Thyroid gland (tissue), 4 donors: ENCODE results near the gene ANKRD33B. TPM values are rescaled to one million over a fixed set of nuclear protein-coding genes. Genes with fewer than 3 reads are reported as not detected.

Experiments used
- DNase-seq, 2 donors: peaks; one replicate each; pipeline ENCODE4 v3.0.0-alpha.2; 2019
- H3K27ac ChIP-seq, 3 donors: fragments of 200-600 bp; sonication (generic); 1 replicate in 2 of 3; 2 replicates in 1 of 3; pipeline ENCODE4 v1.5.1; 2016 to 2019; ENCODE audit warnings: mild to moderate bottlenecking in 1 of 3, moderate library complexity in 1 of 3
- H3K27me3 ChIP-seq: fragments of 200-600 bp; sonication (generic); one replicate; pipeline ENCODE4 v1.5.1; 2019
- H3K36me3 ChIP-seq, 2 donors: fragments of 200-600 bp; sonication (generic); one replicate each; pipeline ENCODE4 v1.5.1; 2016 to 2019
- H3K4me1 ChIP-seq, 2 donors: fragments of 200-600 bp; sonication (generic); one replicate each; pipeline ENCODE4 v1.5.1; 2017 to 2019
- H3K4me3 ChIP-seq, 3 donors: fragments of 200-600 bp; sonication (generic); replicated peaks in 1 of 3; 1 replicate in 2 of 3; 2 replicates in 1 of 3; pipeline ENCODE4 v1.5.1; 2016; ENCODE audit warnings: mild to moderate bottlenecking in 1 of 3
- H3K9me3 ChIP-seq: fragments of 200-600 bp; sonication (generic); one replicate; pipeline ENCODE4 v1.5.1; 2017
- POLR2A ChIP-seq, 2 donors: fragments of 450-650 bp; IDR thresholded peaks; one replicate each; pipeline ENCODE4 v1.6.1; 2017; ENCODE audit warnings: antibody characterized with exemption in 2 of 2, mild to moderate bottlenecking in 2 of 2, moderate library complexity in 1 of 2
- WGBS, 2 donors: methylation state at CpG; one replicate each; pipeline ENCODE4 v1.1.5; 2017; 5-methylcytosine and 5-hydroxymethylcytosine counted together
- intact Hi-C: fragments of 100-400 bp; cut with DNase I; formaldehyde crosslinking; loops from one replicate; pipeline ENCODE4 v1.15.1; 2023
- total RNA-seq, 4 donors: library from RNA; depleted of rRNA; stranded (reverse); fragments of >200 nt; gene quantifications; one replicate each; pipeline ENCODE4 v1.2.3, GENCODE V29; 2016
- TF ChIP-seq, protein P1 (sequence below), 6 experiments: fragments of 200-600 bp in 3 of 6; fragments of 450-650 bp in 3 of 6; sonication (generic) in 3 of 6; IDR thresholded peaks; one replicate each; pipeline ENCODE4 v1.5.1; 2016 to 2019; ENCODE audit warnings: antibody characterized with exemption in 6 of 6, mild to moderate bottlenecking in 2 of 6, inconsistent platforms in 1 of 6, moderate library complexity in 1 of 6

The ANKRD33B gene
- total RNA-seq, 4 donors from 2014 or later = 0.67 to 1.6 (median 1.1) TPM

- DNase-seq = no peak
- TF ChIP-seq, protein P1, sequence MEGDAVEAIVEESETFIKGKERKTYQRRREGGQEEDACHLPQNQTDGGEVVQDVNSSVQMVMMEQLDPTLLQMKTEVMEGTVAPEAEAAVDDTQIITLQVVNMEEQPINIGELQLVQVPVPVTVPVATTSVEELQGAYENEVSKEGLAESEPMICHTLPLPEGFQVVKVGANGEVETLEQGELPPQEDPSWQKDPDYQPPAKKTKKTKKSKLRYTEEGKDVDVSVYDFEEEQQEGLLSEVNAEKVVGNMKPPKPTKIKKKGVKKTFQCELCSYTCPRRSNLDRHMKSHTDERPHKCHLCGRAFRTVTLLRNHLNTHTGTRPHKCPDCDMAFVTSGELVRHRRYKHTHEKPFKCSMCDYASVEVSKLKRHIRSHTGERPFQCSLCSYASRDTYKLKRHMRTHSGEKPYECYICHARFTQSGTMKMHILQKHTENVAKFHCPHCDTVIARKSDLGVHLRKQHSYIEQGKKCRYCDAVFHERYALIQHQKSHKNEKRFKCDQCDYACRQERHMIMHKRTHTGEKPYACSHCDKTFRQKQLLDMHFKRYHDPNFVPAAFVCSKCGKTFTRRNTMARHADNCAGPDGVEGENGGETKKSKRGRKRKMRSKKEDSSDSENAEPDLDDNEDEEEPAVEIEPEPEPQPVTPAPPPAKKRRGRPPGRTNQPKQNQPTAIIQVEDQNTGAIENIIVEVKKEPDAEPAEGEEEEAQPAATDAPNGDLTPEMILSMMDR (IDR thresholded peaks at IDR 0.05) = no peak
- no peak for TF ChIP-seq POLR2A (IDR thresholded peaks at IDR 0.05)
- no peaks in the 10 kb centered on the region for H3K9me3 ChIP-seq
- no peak overlapping the region for H3K4me3 ChIP-seq
- H3K27ac ChIP-seq = no peak overlapping the region
- H3K27me3 ChIP-seq = no peaks in the 10 kb centered on the region
- no peaks in the 10 kb centered on the region for H3K4me1 ChIP-seq
- WGBS, 2 donors = 55 to 69% methylated on average over 3 to 4 of the region's 4 CpGs
- intact Hi-C loops = no loop called here
- H3K36me3 ChIP-seq = no peaks in the 10 kb centered on the region
Measured at GRCh38 chr5:10537624-10538023, 26.2 kb upstream of the ANKRD33B start.

- Histone ChIP-seq H3K27ac (no peak overlapping the region), H3K36me3 (no peaks in the 10 kb centered on the region), H3K9me3 (no peaks in the 10 kb centered on the region), H3K27me3 (no peaks in the 10 kb centered on the region), H3K4me3 (no peak overlapping the region), H3K4me1 (no peaks in the 10 kb centered on the region)
- intact Hi-C loops = no loop called here
- no peak for DNase-seq
- WGBS, 2 donors = 84 to 90% methylated on average over 14 of the region's 14 CpGs
- TF ChIP-seq, protein P1 (IDR thresholded peaks at IDR 0.05) = no peak
- no peak for TF ChIP-seq POLR2A (IDR thresholded peaks at IDR 0.05)
Measured at GRCh38 chr5:10538103-10538788, 25.6 kb upstream of the ANKRD33B start.

DNA sequence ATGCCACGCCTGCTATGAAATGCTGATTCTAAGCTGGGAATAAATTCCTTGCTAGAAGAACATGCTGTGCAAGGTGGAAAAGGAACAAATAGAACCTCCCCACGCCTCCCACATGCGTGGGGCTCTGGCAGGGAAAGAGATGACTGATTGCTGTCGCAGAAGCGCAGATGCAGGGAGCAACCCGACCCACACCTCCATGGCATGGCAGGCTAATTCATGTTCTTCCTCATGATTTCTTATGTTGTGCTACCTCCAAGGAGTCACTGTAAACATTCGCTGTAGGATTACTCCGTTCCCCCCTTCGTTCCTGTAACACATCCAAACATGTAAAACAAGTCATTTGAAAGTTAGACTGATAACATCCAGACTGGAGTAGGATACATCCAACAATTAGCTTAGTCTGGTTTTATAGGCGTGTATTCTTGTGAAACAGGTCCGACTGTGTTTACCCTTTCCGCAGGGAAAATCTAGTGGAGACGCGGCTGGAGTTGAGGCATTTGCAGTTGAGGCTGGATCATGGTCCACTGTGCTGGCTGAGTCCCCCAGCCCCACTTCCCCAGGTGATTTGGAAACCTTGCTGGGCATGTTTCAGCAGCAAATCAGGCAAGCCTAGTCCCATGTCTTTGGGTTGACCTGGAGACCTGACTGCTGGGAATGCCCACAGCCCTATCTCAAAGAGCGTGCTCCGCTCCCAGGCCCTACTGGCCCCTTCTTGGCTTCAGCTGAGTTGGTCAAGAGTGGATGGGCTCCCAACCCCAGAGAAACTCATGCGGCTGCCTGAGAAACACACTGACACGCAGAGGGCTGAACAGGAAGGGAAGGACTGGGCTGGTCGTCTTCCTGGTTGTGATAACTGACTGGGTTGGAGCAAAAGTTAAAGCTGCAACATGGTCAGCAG lies 24.8 kb upstream of the ANKRD33B start:
- H3K4me3 ChIP-seq = no peak overlapping the region
- H3K9me3 ChIP-seq = no peaks in the 10 kb centered on the region
- H3K4me1 ChIP-seq = no peaks in the 10 kb centered on the region
- H3K27me3 ChIP-seq = no peaks in the 10 kb centered on the region
- DNase-seq = no peak
- intact Hi-C loops = no loop called here
- TF ChIP-seq, protein P1 (IDR thresholded peaks at IDR 0.05) = no peak
- no peak for TF ChIP-seq POLR2A (IDR thresholded peaks at IDR 0.05)
- H3K36me3 ChIP-seq = no peaks in the 10 kb centered on the region
- H3K27ac ChIP-seq = no peak overlapping the region
- WGBS, 2 donors = 80 to 86% methylated on average over 19 of the region's 19 CpGs

GRCh38 chr5:10539687-10539998 lies 24.2 kb upstream of the ANKRD33B start:
- Histone ChIP-seq H3K4me3 (no peak overlapping the region), H3K4me1 (no peaks in the 10 kb centered on the region), H3K9me3 (no peaks in the 10 kb centered on the region), H3K27me3 (no peaks in the 10 kb centered on the region), H3K36me3 (no peaks in the 10 kb centered on the region), H3K27ac (no peak overlapping the region)
- DNase-seq = no peak
- intact Hi-C loops = no loop called here
- WGBS, 2 donors = 78 to 91% methylated on average over 3 of the region's 3 CpGs
- no peak for TF ChIP-seq POLR2A (IDR thresholded peaks at IDR 0.05)
- TF ChIP-seq, protein P1 (IDR thresholded peaks at IDR 0.05) = no peak

DNA sequence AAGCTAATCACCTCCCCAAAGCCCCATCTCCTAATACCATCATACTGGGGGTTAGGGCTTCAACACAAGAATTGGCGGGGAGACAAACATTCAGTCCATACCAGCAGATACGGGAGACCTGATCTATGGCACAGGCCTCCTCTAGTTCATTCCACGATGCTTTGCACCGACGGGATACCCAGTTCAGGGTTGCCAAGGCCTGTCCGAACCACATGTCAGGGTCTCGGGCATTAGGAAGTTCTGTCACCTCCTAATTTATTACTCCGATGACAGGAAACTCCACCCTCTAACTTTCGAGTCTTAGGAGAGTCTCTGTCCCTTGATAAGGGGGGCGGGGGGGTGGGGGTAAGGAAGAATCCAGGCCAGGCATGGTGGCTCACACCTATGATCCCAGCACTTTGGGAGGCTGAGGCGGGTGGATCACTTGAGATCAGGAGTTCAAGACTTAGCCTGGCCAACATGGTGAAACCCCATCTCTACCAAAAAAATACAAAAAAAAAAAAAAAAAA lies 23.8 kb upstream of the ANKRD33B start:
- H3K36me3 ChIP-seq = no peaks in the 10 kb centered on the region
- intact Hi-C loops = no loop called here
- no peak overlapping the region for H3K4me3 ChIP-seq
- DNase-seq = no peak
- H3K9me3 ChIP-seq = no peaks in the 10 kb centered on the region
- no peak overlapping the region for H3K27ac ChIP-seq
- no peaks in the 10 kb centered on the region for H3K27me3 ChIP-seq
- no peak for TF ChIP-seq POLR2A (IDR thresholded peaks at IDR 0.05)
- TF ChIP-seq, protein P1 (IDR thresholded peaks at IDR 0.05) = no peak
- H3K4me1 ChIP-seq = no peaks in the 10 kb centered on the region
- 92 to 93% methylated on average over 6 to 11 of the region's 11 CpGs for WGBS, 2 donors
